Measurements from ENCODE around the gene LCN15. TPM values are rescaled to one million over a fixed set of nuclear protein-coding genes. Genes with fewer than 3 reads are reported as not detected.
"Not testable (repeated sequence)": the region's sequence is repeated elsewhere in the genome, so short reads cannot be mapped to it uniquely, and the experiment has no call there.

The LCN15 gene
- total and polyA plus RNA-seq, 8 donors, result not detected

DNA sequence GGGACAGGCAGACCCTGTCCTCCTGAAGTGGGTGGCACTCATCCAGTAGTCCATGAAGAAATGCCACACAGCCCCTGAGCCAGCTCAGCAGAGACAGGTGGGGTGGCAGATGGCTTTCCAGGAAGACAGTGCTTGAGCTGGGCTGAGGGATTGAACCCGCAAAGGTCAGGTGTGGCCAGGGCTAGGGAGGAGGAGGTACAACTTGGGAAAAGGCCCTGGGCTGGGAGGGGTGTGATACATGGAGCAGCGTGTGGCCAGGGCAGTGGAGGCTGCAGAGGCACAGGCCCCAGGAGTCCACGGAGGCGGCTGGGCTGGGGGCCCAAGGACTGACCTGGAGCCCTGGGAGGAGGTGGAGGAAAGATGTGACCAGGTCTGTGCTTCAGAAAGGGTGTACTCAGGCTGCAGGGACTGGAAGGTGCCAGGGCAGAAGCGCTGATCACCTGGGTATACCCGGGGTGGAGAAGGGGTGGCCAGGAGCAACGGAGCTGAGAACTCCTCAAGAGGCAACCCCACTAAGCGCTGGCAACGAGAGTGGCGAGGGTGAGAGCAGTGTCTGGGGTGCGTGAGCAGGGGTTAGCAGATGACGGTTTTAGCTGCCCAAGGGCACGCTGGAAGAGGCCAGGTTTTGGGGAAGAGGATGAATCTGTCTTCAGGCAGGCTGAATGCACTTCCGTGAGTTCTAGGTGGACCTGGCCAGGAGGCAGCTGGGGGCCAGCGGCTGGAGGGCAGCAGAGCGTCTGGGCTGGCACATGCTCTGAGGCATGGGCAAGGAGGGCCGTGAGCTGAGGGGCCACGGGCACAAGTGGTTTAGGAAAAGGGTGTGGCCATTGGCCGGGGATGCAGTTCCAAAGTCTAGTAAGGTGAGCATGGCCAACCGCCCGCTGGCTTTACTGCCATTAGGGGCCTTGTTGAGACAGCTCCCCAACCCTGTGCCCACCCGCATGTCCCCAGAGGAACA lies 39.5 kb upstream of the LCN15 start:
- Histone ChIP-seq H3K27me3 (peaks cover 3 to 40% (median 26%) of the 10 kb centered on the region in 3 donors), H3K27ac (no peak overlapping the region), H3K9me3 (no peaks in the 10 kb centered on the region), H3K4me3 (no peak overlapping the region), H3K36me3 (peaks cover 0 to 17% (median 3%) of the 10 kb centered on the region in 4 donors), H3K4me1 (peaks cover 37 to 51% (median 47%) of the 10 kb centered on the region in 4 donors)
- intact Hi-C loops (cut with DNase I; ENCODE audit: low total_unique reads), result no loop called here
- no peak for DNase-seq
- TF ChIP-seq EP300 (IDR thresholded peaks at IDR 0.05) (no peak), POLR2AphosphoS5 (IDR thresholded peaks at IDR 0.05) (no peak), POLR2A (IDR thresholded peaks at IDR 0.05) (no peak)
- TF ChIP-seq, protein P1, sequence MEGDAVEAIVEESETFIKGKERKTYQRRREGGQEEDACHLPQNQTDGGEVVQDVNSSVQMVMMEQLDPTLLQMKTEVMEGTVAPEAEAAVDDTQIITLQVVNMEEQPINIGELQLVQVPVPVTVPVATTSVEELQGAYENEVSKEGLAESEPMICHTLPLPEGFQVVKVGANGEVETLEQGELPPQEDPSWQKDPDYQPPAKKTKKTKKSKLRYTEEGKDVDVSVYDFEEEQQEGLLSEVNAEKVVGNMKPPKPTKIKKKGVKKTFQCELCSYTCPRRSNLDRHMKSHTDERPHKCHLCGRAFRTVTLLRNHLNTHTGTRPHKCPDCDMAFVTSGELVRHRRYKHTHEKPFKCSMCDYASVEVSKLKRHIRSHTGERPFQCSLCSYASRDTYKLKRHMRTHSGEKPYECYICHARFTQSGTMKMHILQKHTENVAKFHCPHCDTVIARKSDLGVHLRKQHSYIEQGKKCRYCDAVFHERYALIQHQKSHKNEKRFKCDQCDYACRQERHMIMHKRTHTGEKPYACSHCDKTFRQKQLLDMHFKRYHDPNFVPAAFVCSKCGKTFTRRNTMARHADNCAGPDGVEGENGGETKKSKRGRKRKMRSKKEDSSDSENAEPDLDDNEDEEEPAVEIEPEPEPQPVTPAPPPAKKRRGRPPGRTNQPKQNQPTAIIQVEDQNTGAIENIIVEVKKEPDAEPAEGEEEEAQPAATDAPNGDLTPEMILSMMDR (IDR thresholded peaks at IDR 0.05), result no peak
- WGBS, 5 donors, result 87 to 93% (median 91%) methylated on average over 22 of the region's 22 CpGs

DNA sequence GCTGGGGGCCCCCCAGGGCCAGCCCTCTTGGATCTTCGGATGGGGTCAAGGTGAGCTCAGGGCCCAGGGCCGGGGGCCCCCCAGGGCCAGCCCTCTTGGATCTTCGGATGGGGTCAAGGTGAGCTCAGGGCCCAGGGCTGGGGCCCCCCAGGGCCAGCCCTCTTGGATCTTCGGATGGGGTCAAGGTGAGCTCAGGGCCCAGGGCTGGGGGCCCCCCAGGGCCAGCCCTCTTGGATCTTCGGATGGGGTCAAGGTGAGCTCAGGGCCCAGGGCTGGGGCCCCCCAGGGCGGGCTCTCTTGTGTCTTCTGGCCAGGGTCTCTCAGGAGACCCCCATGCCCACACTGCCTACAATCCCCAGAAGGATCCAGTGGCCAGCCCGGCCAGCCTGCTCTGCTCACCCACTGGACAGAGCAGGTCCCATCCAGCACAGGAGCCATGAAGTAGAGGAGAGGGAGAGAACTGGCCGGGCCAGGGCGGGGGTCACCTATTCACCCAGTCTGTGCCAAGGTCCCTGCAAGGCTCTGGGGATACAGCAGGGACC lies 38.8 kb upstream of the LCN15 start:
- H3K27ac ChIP-seq; DNase-seq; H3K9me3 ChIP-seq; H3K4me3 ChIP-seq; intact Hi-C loops (cut with DNase I; ENCODE audit: low total_unique reads): not testable (repeated sequence)
- H3K36me3 ChIP-seq, result peaks cover 0 to 17% (median 3%) of the 10 kb centered on the region in 4 donors
- 91 to 100% (median 97%) methylated on average over 5 to 8 of the region's 9 CpGs; no CpG with 5 or more reads in 1 of the 5 donors for WGBS, 5 donors
- peaks cover 38 to 53% (median 49%) of the 10 kb centered on the region in 4 donors for H3K4me1 ChIP-seq
- peaks cover 6 to 47% (median 32%) of the 10 kb centered on the region in 3 donors for H3K27me3 ChIP-seq

DNA sequence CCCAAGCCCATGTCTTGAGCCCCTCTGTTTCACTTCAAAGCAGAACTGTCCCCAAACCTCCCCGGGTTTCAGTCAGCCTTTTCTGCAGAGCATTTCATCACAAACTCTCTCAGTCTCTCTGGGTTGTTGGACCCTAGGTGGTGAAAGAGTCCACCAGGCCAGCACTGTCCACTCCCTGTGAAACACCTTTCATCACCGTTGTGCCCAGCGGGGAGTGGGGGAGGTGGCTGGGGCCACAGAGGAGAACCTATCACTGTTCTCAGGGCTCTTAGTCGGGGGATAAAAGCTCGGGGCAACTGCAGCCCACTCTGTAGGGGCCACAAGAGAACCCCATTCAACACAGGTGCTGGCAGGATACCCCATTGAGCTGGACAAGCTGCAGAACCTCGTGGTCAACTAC lies 38.0 kb upstream of the LCN15 start:
- Histone ChIP-seq H3K27ac (no peak overlapping the region), H3K4me1 (peaks cover 39 to 59% (median 50%) of the 10 kb centered on the region in 4 donors), H3K4me3 (no peak overlapping the region), H3K36me3 (peaks cover 0 to 17% (median 3%) of the 10 kb centered on the region in 4 donors), H3K27me3 (peaks cover 6 to 55% (median 32%) of the 10 kb centered on the region in 3 donors), H3K9me3 (no peaks in the 10 kb centered on the region)
- no peak for TF ChIP-seq POLR2A (IDR thresholded peaks at IDR 0.05)
- no peak for TF ChIP-seq EP300 (IDR thresholded peaks at IDR 0.05)
- TF ChIP-seq, protein P1 (IDR thresholded peaks at IDR 0.05), result no peak
- TF ChIP-seq POLR2AphosphoS5 (IDR thresholded peaks at IDR 0.05), result no peak
- WGBS, 5 donors, result 74 to 93% (median 89%) methylated on average over 5 to 6 of the region's 6 CpGs
- DNase-seq, result no peak
- intact Hi-C loops (cut with DNase I; ENCODE audit: low total_unique reads), result no loop called here

DNA sequence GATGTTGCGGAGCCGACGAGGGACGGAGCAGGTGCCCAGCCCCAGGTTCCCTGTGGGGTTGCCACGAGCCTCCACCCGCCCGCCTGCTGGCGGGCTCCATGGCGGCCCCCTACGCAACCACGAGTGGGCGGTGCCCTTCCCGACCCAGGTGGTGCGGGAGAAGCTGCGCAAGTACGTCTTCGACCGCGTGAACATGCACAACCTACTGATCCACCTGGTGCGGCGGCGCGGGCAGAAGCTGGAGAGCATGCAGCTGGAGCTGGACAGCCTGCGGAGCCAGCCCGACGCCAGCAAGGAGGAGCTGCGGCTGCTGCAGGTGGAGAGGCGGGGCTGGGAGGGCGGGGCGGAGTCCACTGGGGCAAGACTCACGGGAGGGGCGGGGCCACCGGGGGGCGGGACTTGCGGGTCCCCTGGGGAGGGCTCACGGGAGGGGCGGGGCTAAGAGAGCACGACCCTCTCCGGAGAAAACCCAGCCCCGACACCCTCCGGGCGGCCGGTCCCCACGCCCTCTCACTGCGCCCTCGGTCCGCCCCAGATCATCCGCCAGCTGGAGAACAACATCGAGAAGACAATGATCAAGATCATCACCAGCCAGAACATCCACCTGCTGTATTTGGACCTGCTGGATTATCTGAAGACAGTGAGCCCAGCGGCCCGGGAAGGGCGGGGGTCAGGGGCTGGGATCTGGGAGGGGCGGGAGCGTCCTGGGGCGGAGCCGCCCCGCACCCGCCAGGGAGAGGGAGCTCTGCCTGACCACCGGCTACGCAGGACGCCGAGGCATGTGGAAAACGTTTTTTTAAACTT lies 35.7 kb upstream of the LCN15 start:
- WGBS, 5 donors, result 0 to 2% (median 0%) methylated on average over 16 to 63 of the region's 63 CpGs
- DNase-seq, result peak; percentile 96

More for the DNA sequence above, 35.7 kb upstream of the LCN15 start:
- H3K27ac ChIP-seq, result peak overlapping the region; percentile 72 to 88 (median 79)
- no peaks in the 10 kb centered on the region for H3K9me3 ChIP-seq
- TF ChIP-seq EP300 (IDR thresholded peaks at IDR 0.05) (no peak), POLR2AphosphoS5 (IDR thresholded peaks at IDR 0.05) (peak in 2 of 3 donors; percentile 55 to 75)
- peaks cover 30 to 65% (median 52%) of the 10 kb centered on the region in 4 donors for H3K4me1 ChIP-seq
- H3K36me3 ChIP-seq, result peaks cover 0 to 7% (median 2%) of the 10 kb centered on the region in 4 donors
- peak overlapping the region; percentile 41 to 61 (median 43) for H3K4me3 ChIP-seq
- H3K27me3 ChIP-seq, result peaks cover 6 to 70% (median 32%) of the 10 kb centered on the region in 3 donors
- intact Hi-C loops (cut with DNase I; ENCODE audit: low total_unique reads), result no loop called here

Data from stomach (tissue), 9 donors.